ENCODE data around the gene SFSWAP. TPM values are rescaled to one million over a fixed set of nuclear protein-coding genes. Genes with fewer than 3 reads are reported as not detected.

The SFSWAP gene
- total and polyA plus RNA-seq, 2 of the 8 experiments (the other 6 are each of a cell fraction or from before 2014, with no cell fraction given) = 36.5 to 49.5 TPM

- Histone ChIP-seq H3K79me1 (ENCODE audit: low read depth, low read length) (no peaks in the 10 kb centered on the region), H4K91ac (replicated peaks; ENCODE audit: insufficient read length, low read length) (no peak overlapping the region), H4K20me1 (replicated peaks in 1 of 2; ENCODE audit: control insufficient read depth in 1 of 2, insufficient read depth in 2 of 2, low read length in 2 of 2) (no peaks in the 10 kb centered on the region), H2BK20ac (ENCODE audit: low read length) (no peak overlapping the region), H3K56ac (replicated peaks; ENCODE audit: insufficient read length, low read depth, low read length) (no peak overlapping the region), H3K9me3 (ENCODE audit: insufficient read depth in 2 of 2, low read depth in 1 of 2, low read length in 1 of 2) (peaks cover 3 to 6% of the 10 kb centered on the region in 2 experiments; a peak in 2 of 4 replicates), H3K4me1 (replicated peaks in 1 of 4; ENCODE audit: control insufficient read depth in 3 of 4, insufficient read depth in 4 of 4, low read length in 3 of 4) (no peaks in the 10 kb centered on the region), H3K4me2 (ENCODE audit: insufficient read depth in 1 of 2, low read depth in 2 of 2, low read length in 2 of 2) (no peak overlapping the region), H3K23me2 (ENCODE audit: low read depth, low read length) (no peaks in the 10 kb centered on the region), H2BK120ac (replicated peaks; ENCODE audit: low read depth, low read length) (no peak overlapping the region), H2AFZ (ENCODE audit: low read length) (no peak overlapping the region), H4K8ac (ENCODE audit: extremely low read depth, insufficient read depth, low read length) (no peak overlapping the region), H3K18ac (ENCODE audit: extremely low read depth, low read length) (no peak overlapping the region), H2AK5ac (ENCODE audit: low read depth, low read length) (no peak overlapping the region), H3K27ac (ENCODE audit: low read depth, low read length) (no peak overlapping the region), H3K23ac (ENCODE audit: insufficient read length) (no peak overlapping the region), H3K4ac (replicated peaks; ENCODE audit: insufficient read length, low read depth, low read length) (no peak overlapping the region), H3K36me3 (ENCODE audit: control insufficient read depth in 2 of 4, insufficient read depth in 4 of 4, low read length in 3 of 4) (no peaks in the 10 kb centered on the region), H3K79me2 (ENCODE audit: control insufficient read depth in 1 of 2, insufficient read depth in 2 of 2, low read length in 2 of 2) (no peaks in the 10 kb centered on the region), H2BK15ac (ENCODE audit: low read length) (no peak overlapping the region), H4K5ac (ENCODE audit: insufficient read length, low read depth, low read length) (no peak overlapping the region), H2BK5ac (ENCODE audit: low read depth, low read length) (no peak overlapping the region), H3K14ac (ENCODE audit: insufficient read length) (no peak overlapping the region), H3K27me3 (replicated peaks in 1 of 4; ENCODE audit: control insufficient read depth in 3 of 4, extremely low read depth in 1 of 4, insufficient read depth in 3 of 4, low read length in 3 of 4) (no peaks in the 10 kb centered on the region; a peak in 1 of 7 replicates), H3K9ac (replicated peaks in 1 of 4; ENCODE audit: extremely low read depth in 1 of 4, low read depth in 3 of 4, low read length in 3 of 4) (no peak overlapping the region), H3K4me3 (ENCODE audit: extremely low read depth in 1 of 4, insufficient read depth in 2 of 4, low read depth in 3 of 4, low read length in 4 of 4) (no peak overlapping the region), H2BK12ac (ENCODE audit: low read depth, low read length) (no peak overlapping the region)
- WGBS, 2 experiments (ENCODE audit: extremely low coverage in 1 of 2, insufficient coverage in 1 of 2, insufficient read length in 1 of 2, insufficient replicate concordance in 2 of 2, low coverage in 1 of 2, low lambda C conversion rate in 2 of 2, missing lambda C conversion rate in 1 of 2) = 92% methylated on average over 18 of the region's 19 CpGs; no CpG with 5 or more reads in 1 of the 2 experiments
- no peak for FAIRE-seq
- TF ChIP-seq EP300 (IDR thresholded peaks at IDR 0.05; ENCODE audit: borderline replicate concordance in 1 of 2, low read depth in 2 of 2, low read length in 2 of 2) (no peak), POLR2A (IDR thresholded peaks at IDR 0.05; ENCODE audit: control extremely low read depth in 1 of 2, low read depth in 2 of 2, low read length in 2 of 2) (no peak), ZNF274 (IDR thresholded peaks at IDR 0.05; ENCODE audit: borderline replicate concordance, extremely low read depth, low read length) (no peak)
- POLR2A ChIA-PET (ENCODE audit: partially characterized antibody) = interaction anchor here (0.9 to 1.3 kb wide), 2 partner anchors 13 to 20 kb away, joined by 3 read pairs; no protein-coding TSS in a partner anchor
- no peak for DNase-seq (ENCODE audit: low read depth in 1 of 2, low spot score in 2 of 2)
- CTCF ChIA-PET (ENCODE audit: partially characterized antibody) = interaction anchor here (0.9 kb wide), 1 partner anchor 20 kb away, joined by 6 read pairs; no protein-coding TSS in a partner anchor
Measured at GRCh38 chr12:131817241-131817640, 106.4 kb downstream of the SFSWAP start.
